ENCODE results near the gene FBXW7.

Gene FBXW7

GRCh38 chr4:152524427-152524826 lies 11.5 kb downstream of the FBXW7 start:
- Histone ChIP-seq H3K4me1 (ENCODE audit: control insufficient read depth, insufficient read depth, low read length) (peaks cover 9% of the 10 kb centered on the region), H3K27me3 (ENCODE audit: control insufficient read depth, insufficient read depth, low read length) (no peaks in the 10 kb centered on the region)

GRCh38 chr4:152523731-152524130 lies 12.2 kb downstream of the FBXW7 start:
- H3K4me3 ChIP-seq (ENCODE audit: low read depth, low read length), result no peak overlapping the region
- peaks cover 9% of the 10 kb centered on the region for H3K4me1 ChIP-seq (ENCODE audit: control insufficient read depth, insufficient read depth, low read length)
- H3K9ac ChIP-seq (ENCODE audit: low read depth, low read length), result no peak overlapping the region
- no peaks in the 10 kb centered on the region for H3K9me3 ChIP-seq (ENCODE audit: control insufficient read depth, insufficient read depth, low read length)
- no peaks in the 10 kb centered on the region for H3K36me3 ChIP-seq (ENCODE audit: control insufficient read depth, insufficient read depth, low read length)
- H3K27me3 ChIP-seq (ENCODE audit: control insufficient read depth, insufficient read depth, low read length), result no peaks in the 10 kb centered on the region

More at GRCh38 chr4:152524427-152524826, 11.5 kb downstream of the FBXW7 start:
- no peak overlapping the region for H3K4me3 ChIP-seq (ENCODE audit: low read depth, low read length)
- H3K9me3 ChIP-seq (ENCODE audit: control insufficient read depth, insufficient read depth, low read length), result no peaks in the 10 kb centered on the region
- H3K9ac ChIP-seq (ENCODE audit: low read depth, low read length), result no peak overlapping the region
- no peaks in the 10 kb centered on the region for H3K36me3 ChIP-seq (ENCODE audit: control insufficient read depth, insufficient read depth, low read length)

GRCh38 chr4:152522754-152523153 lies 13.1 kb downstream of the FBXW7 start:
- Histone ChIP-seq H3K27me3 (ENCODE audit: control insufficient read depth, insufficient read depth, low read length) (no peaks in the 10 kb centered on the region), H3K9ac (ENCODE audit: low read depth, low read length) (no peak overlapping the region), H3K4me1 (ENCODE audit: control insufficient read depth, insufficient read depth, low read length) (peaks cover 9% of the 10 kb centered on the region), H3K9me3 (ENCODE audit: control insufficient read depth, insufficient read depth, low read length) (no peaks in the 10 kb centered on the region), H3K4me3 (ENCODE audit: low read depth, low read length) (no peak overlapping the region), H3K36me3 (ENCODE audit: control insufficient read depth, insufficient read depth, low read length) (no peaks in the 10 kb centered on the region)

DNA sequence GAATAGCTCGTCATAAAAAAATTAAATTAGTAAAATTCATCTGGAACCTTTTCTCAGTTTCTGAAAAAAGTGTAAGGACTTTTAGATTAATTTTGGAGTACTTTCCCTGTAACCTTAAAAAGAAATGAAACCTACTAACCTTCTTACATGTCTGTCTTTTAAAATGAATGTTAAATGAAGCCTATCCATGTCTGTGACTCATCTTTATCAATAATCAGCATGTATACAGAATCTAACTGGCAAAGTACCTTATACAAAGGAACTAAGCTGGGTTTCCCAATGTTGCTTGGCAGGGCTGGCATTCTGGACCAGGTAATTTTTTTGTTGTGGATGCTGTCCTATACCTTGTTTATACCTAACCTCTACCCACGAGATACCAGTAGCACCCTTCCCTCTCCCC lies 13.6 kb downstream of the FBXW7 start:
- Histone ChIP-seq H3K27me3 (ENCODE audit: control insufficient read depth, insufficient read depth, low read length) (no peaks in the 10 kb centered on the region), H3K4me1 (ENCODE audit: control insufficient read depth, insufficient read depth, low read length) (peaks cover 9% of the 10 kb centered on the region), H3K9me3 (ENCODE audit: control insufficient read depth, insufficient read depth, low read length) (no peaks in the 10 kb centered on the region), H3K4me3 (ENCODE audit: low read depth, low read length) (no peak overlapping the region), H3K36me3 (ENCODE audit: control insufficient read depth, insufficient read depth, low read length) (no peaks in the 10 kb centered on the region), H3K9ac (ENCODE audit: low read depth, low read length) (no peak overlapping the region)

GRCh38 chr4:152516156-152516555 lies 19.7 kb downstream of the FBXW7 start:
- no peak overlapping the region for H3K4me3 ChIP-seq (ENCODE audit: low read depth, low read length)
- H3K27me3 ChIP-seq (ENCODE audit: control insufficient read depth, insufficient read depth, low read length), result no peaks in the 10 kb centered on the region
- no peaks in the 10 kb centered on the region for H3K9me3 ChIP-seq (ENCODE audit: control insufficient read depth, insufficient read depth, low read length)
- no peak overlapping the region for H3K9ac ChIP-seq (ENCODE audit: low read depth, low read length)
- peaks cover 17% of the 10 kb centered on the region for H3K4me1 ChIP-seq (ENCODE audit: control insufficient read depth, insufficient read depth, low read length)
- H3K36me3 ChIP-seq (ENCODE audit: control insufficient read depth, insufficient read depth, low read length), result no peaks in the 10 kb centered on the region

DNA sequence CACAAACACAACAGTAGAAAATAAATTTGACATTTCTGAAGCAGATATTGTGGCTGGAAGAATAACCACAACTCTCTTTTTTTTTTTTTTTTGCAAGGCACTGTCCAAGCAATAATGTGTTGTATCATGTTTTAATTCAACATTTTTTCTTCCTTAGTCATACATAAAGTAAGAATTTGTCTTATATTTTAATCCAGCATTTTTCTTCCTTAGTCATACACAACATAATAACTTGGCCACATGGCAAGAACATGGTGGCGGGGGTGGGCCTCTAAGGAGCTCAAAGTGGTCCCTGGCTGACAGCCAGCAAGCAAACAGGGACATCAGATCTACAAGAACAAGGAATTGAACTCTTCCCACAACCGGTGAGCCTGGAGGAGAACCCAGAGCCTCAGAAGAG lies 20.2 kb downstream of the FBXW7 start:
- Histone ChIP-seq H3K9me3 (ENCODE audit: control insufficient read depth, insufficient read depth, low read length) (no peaks in the 10 kb centered on the region), H3K27me3 (ENCODE audit: control insufficient read depth, insufficient read depth, low read length) (no peaks in the 10 kb centered on the region), H3K4me1 (ENCODE audit: control insufficient read depth, insufficient read depth, low read length) (peaks cover 15% of the 10 kb centered on the region), H3K4me3 (ENCODE audit: low read depth, low read length) (no peak overlapping the region), H3K36me3 (ENCODE audit: control insufficient read depth, insufficient read depth, low read length) (no peaks in the 10 kb centered on the region), H3K9ac (ENCODE audit: low read depth, low read length) (no peak overlapping the region)

DNA sequence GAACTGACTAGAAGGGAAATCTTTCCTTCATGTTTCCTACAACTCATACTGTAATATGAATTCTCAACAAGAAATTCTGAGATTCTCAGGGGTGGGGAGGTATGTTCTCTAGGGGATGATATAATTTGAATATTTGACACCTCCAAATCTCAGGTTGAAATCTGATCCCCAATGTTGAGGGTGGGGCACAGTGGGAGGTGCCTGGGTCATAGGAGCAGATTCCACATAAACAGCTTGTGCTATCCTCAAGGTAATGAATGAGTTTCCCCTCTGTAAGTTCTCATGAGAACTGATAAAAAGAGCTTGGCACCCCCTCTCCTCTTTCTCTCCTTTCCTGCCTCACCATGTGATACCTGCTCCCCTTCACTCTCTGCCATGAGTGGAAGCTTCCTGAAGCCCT lies 21.5 kb downstream of the FBXW7 start:
- no peak overlapping the region for H3K9ac ChIP-seq (ENCODE audit: low read depth, low read length)
- H3K27me3 ChIP-seq (ENCODE audit: control insufficient read depth, insufficient read depth, low read length), result no peaks in the 10 kb centered on the region
- H3K4me3 ChIP-seq (ENCODE audit: low read depth, low read length), result no peak overlapping the region
- peaks cover 11% of the 10 kb centered on the region for H3K4me1 ChIP-seq (ENCODE audit: control insufficient read depth, insufficient read depth, low read length)
- no peaks in the 10 kb centered on the region for H3K9me3 ChIP-seq (ENCODE audit: control insufficient read depth, insufficient read depth, low read length)
- H3K36me3 ChIP-seq (ENCODE audit: control insufficient read depth, insufficient read depth, low read length), result no peaks in the 10 kb centered on the region

- Histone ChIP-seq H3K9me3 (ENCODE audit: control insufficient read depth, insufficient read depth, low read length) (no peaks in the 10 kb centered on the region), H3K36me3 (ENCODE audit: control insufficient read depth, insufficient read depth, low read length) (no peaks in the 10 kb centered on the region), H3K9ac (ENCODE audit: low read depth, low read length) (no peak overlapping the region), H3K4me3 (ENCODE audit: low read depth, low read length) (no peak overlapping the region), H3K27me3 (ENCODE audit: control insufficient read depth, insufficient read depth, low read length) (no peaks in the 10 kb centered on the region), H3K4me1 (ENCODE audit: control insufficient read depth, insufficient read depth, low read length) (peaks cover 11% of the 10 kb centered on the region)
These were observed 22.8 kb downstream of the FBXW7 start for GRCh38 chr4:152513078-152513477.

DNA sequence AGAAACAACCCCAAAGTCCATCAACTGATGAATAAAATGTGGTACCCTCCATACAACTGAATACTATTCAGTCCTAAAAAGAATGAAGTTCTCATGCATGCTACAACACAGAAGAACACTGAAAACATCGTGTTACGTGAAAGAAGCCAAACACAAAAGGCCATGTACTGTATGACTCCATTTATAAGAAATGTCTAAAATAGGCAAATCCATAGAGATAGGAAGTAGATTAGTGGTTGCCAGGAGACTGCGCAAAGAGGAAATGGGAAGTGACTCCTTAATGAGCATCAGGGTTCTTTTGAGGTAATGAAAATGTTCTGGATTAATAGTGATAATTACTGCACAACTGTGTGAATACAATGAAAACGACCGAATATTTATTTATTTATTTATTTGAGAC lies 23.4 kb downstream of the FBXW7 start:
- H3K9me3 ChIP-seq (ENCODE audit: control insufficient read depth, insufficient read depth, low read length), result no peaks in the 10 kb centered on the region
- no peaks in the 10 kb centered on the region for H3K27me3 ChIP-seq (ENCODE audit: control insufficient read depth, insufficient read depth, low read length)
- H3K4me1 ChIP-seq (ENCODE audit: control insufficient read depth, insufficient read depth, low read length), result peaks cover 11% of the 10 kb centered on the region
- H3K9ac ChIP-seq (ENCODE audit: low read depth, low read length), result no peak overlapping the region
- H3K4me3 ChIP-seq (ENCODE audit: low read depth, low read length), result no peak overlapping the region
- H3K36me3 ChIP-seq (ENCODE audit: control insufficient read depth, insufficient read depth, low read length), result no peaks in the 10 kb centered on the region

DNA sequence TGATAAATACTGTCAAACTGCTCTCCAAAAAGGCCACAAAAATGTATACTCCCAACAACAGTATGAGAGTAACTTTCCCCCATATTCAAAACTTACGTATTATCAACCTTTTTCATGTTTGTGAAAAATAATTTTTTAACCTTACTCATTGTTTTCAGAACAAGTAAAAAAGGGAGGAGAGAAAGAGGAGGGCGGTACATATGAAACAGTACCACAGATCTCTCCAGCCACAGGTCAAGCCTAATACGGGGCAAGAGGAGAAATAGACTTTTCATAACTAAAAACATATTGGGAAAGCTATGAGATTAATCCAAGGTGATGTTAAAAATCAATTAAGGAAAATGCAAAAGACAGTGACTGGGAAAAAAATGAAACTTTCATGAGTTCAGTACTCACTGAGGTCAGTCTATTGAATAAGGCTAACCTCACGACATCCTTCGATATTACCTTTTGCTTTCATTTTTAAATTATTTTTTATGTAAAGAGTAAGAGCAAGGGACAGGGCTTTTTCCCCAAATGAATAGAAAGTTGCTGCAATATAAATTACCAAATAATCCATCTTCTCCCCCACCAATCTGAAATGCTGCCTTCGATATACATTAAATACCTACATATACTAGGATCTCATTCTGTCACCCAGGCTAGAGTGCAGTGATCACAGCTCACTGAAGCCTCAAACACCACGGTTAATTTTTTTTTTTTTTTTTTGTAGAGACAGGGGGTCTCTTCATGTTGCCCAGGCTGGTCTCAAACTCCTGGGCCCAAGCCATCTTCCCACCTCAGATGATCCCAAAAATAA lies 25.3 kb downstream of the FBXW7 start:
- H3K9ac ChIP-seq (ENCODE audit: low read depth, low read length), result no peak overlapping the region
- H3K4me1 ChIP-seq (ENCODE audit: control insufficient read depth, insufficient read depth, low read length), result peaks cover 9% of the 10 kb centered on the region
- no peaks in the 10 kb centered on the region for H3K9me3 ChIP-seq (ENCODE audit: control insufficient read depth, insufficient read depth, low read length)
- H3K36me3 ChIP-seq (ENCODE audit: control insufficient read depth, insufficient read depth, low read length), result no peaks in the 10 kb centered on the region
- H3K4me3 ChIP-seq (ENCODE audit: low read depth, low read length), result no peak overlapping the region
- H3K27me3 ChIP-seq (ENCODE audit: control insufficient read depth, insufficient read depth, low read length), result no peaks in the 10 kb centered on the region

GRCh38 chr4:152509595-152510225 lies 26.2 kb downstream of the FBXW7 start:
- H3K4me3 ChIP-seq (ENCODE audit: low read depth, low read length), result no peak overlapping the region
- H3K36me3 ChIP-seq (ENCODE audit: control insufficient read depth, insufficient read depth, low read length), result no peaks in the 10 kb centered on the region
- H3K27me3 ChIP-seq (ENCODE audit: control insufficient read depth, insufficient read depth, low read length), result no peaks in the 10 kb centered on the region
- peaks cover 7% of the 10 kb centered on the region for H3K4me1 ChIP-seq (ENCODE audit: control insufficient read depth, insufficient read depth, low read length)
- H3K9ac ChIP-seq (ENCODE audit: low read depth, low read length), result no peak overlapping the region
- H3K9me3 ChIP-seq (ENCODE audit: control insufficient read depth, insufficient read depth, low read length), result no peaks in the 10 kb centered on the region

DNA sequence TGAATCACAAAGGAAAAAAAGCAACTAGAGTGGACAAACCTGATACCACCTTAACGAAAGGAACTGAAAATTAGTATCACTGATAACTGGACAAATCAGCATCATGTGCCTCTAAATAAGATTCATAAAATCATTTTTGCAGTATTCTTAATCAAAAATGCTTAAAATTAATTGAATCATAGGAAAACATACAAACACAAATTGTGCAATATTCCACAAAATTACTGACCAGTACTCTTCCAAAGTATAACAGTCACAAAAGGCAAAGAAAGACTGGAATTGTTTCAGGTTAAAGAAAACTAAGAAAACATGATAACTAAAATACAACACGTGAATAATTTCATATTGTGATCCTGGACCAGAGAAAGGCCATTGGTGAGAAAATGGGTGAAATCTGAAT lies 27.1 kb downstream of the FBXW7 start:
- Histone ChIP-seq H3K9me3 (ENCODE audit: control insufficient read depth, insufficient read depth, low read length) (no peaks in the 10 kb centered on the region), H3K27me3 (ENCODE audit: control insufficient read depth, insufficient read depth, low read length) (no peaks in the 10 kb centered on the region), H3K4me3 (ENCODE audit: low read depth, low read length) (no peak overlapping the region), H3K4me1 (ENCODE audit: control insufficient read depth, insufficient read depth, low read length) (no peaks in the 10 kb centered on the region), H3K36me3 (ENCODE audit: control insufficient read depth, insufficient read depth, low read length) (no peaks in the 10 kb centered on the region), H3K9ac (ENCODE audit: low read depth, low read length) (no peak overlapping the region)
